Neuronal stem cell (in vitro differentiated cells): Measurements from ENCODE around the gene SYT14.

Experiments used
- DNase-seq: peaks from one replicate; pipeline ENCODE4 v3.0.0-alpha.2; 2013; ENCODE audit warnings: low spot score
- H2AFZ ChIP-seq: one replicate; pipeline ENCODE4 v1.6.1; 2013; ENCODE audit warnings: mild to moderate bottlenecking, low read length, inconsistent platforms
- H2AK5ac ChIP-seq: 2 replicates; pipeline ENCODE4 v1.6.1; 2013; ENCODE audit warnings: low read depth, mild to moderate bottlenecking, inconsistent platforms, low read length, moderate library complexity, mixed read lengths
- H2BK120ac ChIP-seq: 2 replicates; pipeline ENCODE4 v1.6.1; 2013; ENCODE audit warnings: low read depth, mild to moderate bottlenecking, inconsistent platforms, low read length, moderate library complexity, mixed read lengths
- H2BK12ac ChIP-seq: one replicate; pipeline ENCODE4 v1.6.1; 2013; ENCODE audit warnings: low read length, inconsistent platforms
- H2BK15ac ChIP-seq: 2 replicates; pipeline ENCODE4 v1.6.1; 2013; ENCODE audit warnings: mild to moderate bottlenecking, low read length, inconsistent platforms, mixed read lengths
- H2BK5ac ChIP-seq: one replicate; pipeline ENCODE4 v1.6.1; 2013; ENCODE audit warnings: inconsistent platforms, mild to moderate bottlenecking, low read length, moderate library complexity
- H3K14ac ChIP-seq: one replicate; pipeline ENCODE4 v1.6.1; 2013; ENCODE audit warnings: low read length, inconsistent platforms
- H3K18ac ChIP-seq: 2 replicates; pipeline ENCODE4 v1.6.1; 2013; ENCODE audit warnings: low read length, inconsistent platforms
- H3K23ac ChIP-seq: 2 replicates; pipeline ENCODE4 v1.6.1; 2013; ENCODE audit warnings: low read depth, mild to moderate bottlenecking, mixed read lengths, low read length, inconsistent platforms; ENCODE audit not compliant: poor library complexity
- H3K27ac ChIP-seq: replicated peaks from 3 replicates; pipeline ENCODE4 v1.5.1; 2013; ENCODE audit warnings: low read length, inconsistent platforms
- H3K27me3 ChIP-seq, 3 experiments: 2 replicates each; pipeline ENCODE4 v1.6.1; 2013; ENCODE audit warnings: low read length in 3 of 3, mild to moderate bottlenecking in 2 of 3, inconsistent platforms in 1 of 3, low read depth in 1 of 3, mixed read lengths in 1 of 3, moderate library complexity in 1 of 3; ENCODE audit not compliant: control insufficient read depth in 3 of 3, insufficient read depth in 3 of 3
- H3K36me3 ChIP-seq, 2 donors: replicated peaks in 1 of 2; 2 replicates each; pipeline ENCODE4 v1.6.1; 2013; ENCODE audit warnings: low read length in 2 of 2; ENCODE audit not compliant: control insufficient read depth in 2 of 2, insufficient read depth in 2 of 2
- H3K4ac ChIP-seq: 2 replicates; pipeline ENCODE4 v1.6.1; 2013; ENCODE audit warnings: inconsistent platforms, mild to moderate bottlenecking, low read length, moderate library complexity
- H3K4me1 ChIP-seq, 2 donors: 1 replicate in 1 of 2; 2 replicates in 1 of 2; pipeline ENCODE4 v1.6.1; 2013; ENCODE audit warnings: low read length in 2 of 2, low read depth in 1 of 2; ENCODE audit not compliant: control insufficient read depth in 2 of 2, insufficient read depth in 1 of 2
- H3K4me2 ChIP-seq: one replicate; pipeline ENCODE4 v1.6.1; 2013; ENCODE audit warnings: mild to moderate bottlenecking, low read length, inconsistent platforms; ENCODE audit not compliant: insufficient read depth, poor library complexity, severe bottlenecking
- H3K4me3 ChIP-seq, 2 donors: 2 replicates each; pipeline ENCODE4 v1.5.1; 2013; ENCODE audit warnings: low read length in 2 of 2, mild to moderate bottlenecking in 2 of 2, inconsistent platforms in 1 of 2, moderate library complexity in 1 of 2
- H3K79me1 ChIP-seq: one replicate; pipeline ENCODE4 v1.6.1; 2013; ENCODE audit warnings: low read depth, mild to moderate bottlenecking, inconsistent platforms, low read length, moderate library complexity
- H3K9ac ChIP-seq: one replicate; pipeline ENCODE4 v1.6.1; 2013; ENCODE audit warnings: mild to moderate bottlenecking, low read depth, low read length, inconsistent platforms; ENCODE audit not compliant: poor library complexity
- H3K9me3 ChIP-seq, 2 donors: replicated peaks in 1 of 2; 2 replicates each; pipeline versions ENCODE3 to v1.6.1; 2013; ENCODE audit warnings: low read length in 2 of 2, mild to moderate bottlenecking in 2 of 2, inconsistent platforms in 1 of 2, low read depth in 1 of 2, mixed read lengths in 1 of 2, moderate library complexity in 1 of 2; ENCODE audit not compliant: control insufficient read depth in 2 of 2, insufficient read depth in 1 of 2
- H4K8ac ChIP-seq: one replicate; pipeline ENCODE4 v1.6.1; 2013; ENCODE audit warnings: low read depth, mild to moderate bottlenecking, inconsistent platforms, low read length, moderate library complexity
- H4K91ac ChIP-seq: one replicate; pipeline ENCODE4 v1.6.1; 2013; ENCODE audit warnings: low read length, low read depth, mild to moderate bottlenecking, inconsistent platforms; ENCODE audit not compliant: poor library complexity
- WGBS, 2 donors: extraction: QIAGEN DNeasy Blood & Tissue Kit; methylation state at CpG; one replicate each; pipeline ENCODE4 v1.1.7; 2013; ENCODE audit warnings: missing lambda C conversion rate in 2 of 2, mixed read lengths in 1 of 2; ENCODE audit not compliant: insufficient read length in 2 of 2, insufficient replicate concordance in 1 of 2; ENCODE audit errors: extremely low coverage in 2 of 2; 5-methylcytosine and 5-hydroxymethylcytosine counted together

Gene SYT14

GRCh38 chr1:210001751-210002150 lies 63.7 kb downstream of the SYT14 start:
- Histone ChIP-seq H2BK12ac (no peak overlapping the region), H3K23ac (no peak overlapping the region), H3K27me3 (no peaks in the 10 kb centered on the region), H2AFZ (no peak overlapping the region), H2AK5ac (no peak overlapping the region), H3K4ac (no peak overlapping the region), H3K4me2 (no peak overlapping the region), H3K9me3 (no peaks in the 10 kb centered on the region), H2BK120ac (no peak overlapping the region), H3K4me1 (no peaks in the 10 kb centered on the region), H3K36me3 (no peaks in the 10 kb centered on the region), H3K79me1 (no peaks in the 10 kb centered on the region), H3K14ac (no peak overlapping the region), H4K8ac (no peak overlapping the region), H3K9ac (no peak overlapping the region), H3K18ac (no peak overlapping the region), H2BK5ac (no peak overlapping the region), H3K27ac (no peak overlapping the region), H3K4me3 (no peak overlapping the region), H4K91ac (no peak overlapping the region), H2BK15ac (no peak overlapping the region)
- DNase-seq, result no peak
- no CpG with 5 or more reads among the region's 3 CpGs for WGBS, 2 donors

- Histone ChIP-seq H3K27me3 (no peaks in the 10 kb centered on the region), H4K8ac (no peak overlapping the region), H2BK15ac (no peak overlapping the region), H3K4me3 (no peak overlapping the region), H3K27ac (no peak overlapping the region), H3K36me3 (no peaks in the 10 kb centered on the region), H3K14ac (no peak overlapping the region), H2AFZ (no peak overlapping the region), H3K18ac (no peak overlapping the region), H2BK5ac (no peak overlapping the region), H3K4me1 (no peaks in the 10 kb centered on the region), H2BK120ac (no peak overlapping the region), H2AK5ac (no peak overlapping the region), H4K91ac (no peak overlapping the region), H3K79me1 (no peaks in the 10 kb centered on the region), H3K4ac (no peak overlapping the region), H3K4me2 (no peak overlapping the region), H3K9me3 (no peaks in the 10 kb centered on the region), H3K23ac (no peak overlapping the region), H2BK12ac (no peak overlapping the region), H3K9ac (no peak overlapping the region)
- no CpG with 5 or more reads among the region's 1 CpG for WGBS, 2 donors
- no peak for DNase-seq
Observed at GRCh38 chr1:210003501-210003900, 65.5 kb downstream of the SYT14 start.

GRCh38 chr1:210010161-210010560 lies 72.1 kb downstream of the SYT14 start:
- no CpG with 5 or more reads among the region's 2 CpGs for WGBS, 2 donors
- H3K27ac ChIP-seq, result no peak overlapping the region
- no peak overlapping the region for H3K18ac ChIP-seq
- H2BK120ac ChIP-seq, result no peak overlapping the region
- no peaks in the 10 kb centered on the region for H3K9me3 ChIP-seq
- H2BK12ac ChIP-seq, result no peak overlapping the region
- no peak overlapping the region for H2BK5ac ChIP-seq
- no peaks in the 10 kb centered on the region for H3K79me1 ChIP-seq
- H3K27me3 ChIP-seq, result no peaks in the 10 kb centered on the region
- H2BK15ac ChIP-seq, result no peak overlapping the region
- no peak overlapping the region for H2AK5ac ChIP-seq
- H3K4me2 ChIP-seq, result no peak overlapping the region
- H3K9ac ChIP-seq, result no peak overlapping the region
- no peak overlapping the region for H4K8ac ChIP-seq
- no peaks in the 10 kb centered on the region for H3K36me3 ChIP-seq
- H3K14ac ChIP-seq, result no peak overlapping the region
- H3K4ac ChIP-seq, result no peak overlapping the region
- no peak overlapping the region for H4K91ac ChIP-seq
- H3K4me1 ChIP-seq, result no peaks in the 10 kb centered on the region
- no peak for DNase-seq
- H3K4me3 ChIP-seq, result no peak overlapping the region
- H3K23ac ChIP-seq, result no peak overlapping the region
- H2AFZ ChIP-seq, result no peak overlapping the region

GRCh38 chr1:210021145-210021860 lies 83.3 kb downstream of the SYT14 start:
- H2BK120ac ChIP-seq, result no peak overlapping the region
- H2AFZ ChIP-seq, result no peak overlapping the region
- no peak overlapping the region for H3K4me3 ChIP-seq
- no peak overlapping the region for H3K4ac ChIP-seq
- no peak overlapping the region for H2BK12ac ChIP-seq
- H3K27me3 ChIP-seq, result no peaks in the 10 kb centered on the region
- no peak overlapping the region for H4K8ac ChIP-seq
- no peak for DNase-seq
- no peaks in the 10 kb centered on the region for H3K9me3 ChIP-seq
- no CpG with 5 or more reads among the region's 4 CpGs for WGBS, 2 donors
- no peak overlapping the region for H2BK15ac ChIP-seq
- no peak overlapping the region for H2BK5ac ChIP-seq
- H2AK5ac ChIP-seq, result no peak overlapping the region
- H3K9ac ChIP-seq, result no peak overlapping the region
- H3K14ac ChIP-seq, result no peak overlapping the region
- no peak overlapping the region for H3K18ac ChIP-seq
- no peak overlapping the region for H3K4me2 ChIP-seq
- no peaks in the 10 kb centered on the region for H3K4me1 ChIP-seq
- no peaks in the 10 kb centered on the region for H3K36me3 ChIP-seq
- H3K79me1 ChIP-seq, result no peaks in the 10 kb centered on the region
- H4K91ac ChIP-seq, result no peak overlapping the region
- H3K23ac ChIP-seq, result no peak overlapping the region
- no peak overlapping the region for H3K27ac ChIP-seq
